Brain microvascular endothelial cell (primary cell): ENCODE results near the gene FMO5.
"Not testable (repeated sequence)": the region's sequence is repeated elsewhere in the genome, so short reads cannot be mapped to it uniquely, and the experiment has no call there.

Experiments used
- DNase-seq: peaks from one replicate; pipeline ENCODE4 v3.0.0-alpha.2; 2020
- H3K27ac ChIP-seq: fragments of 250-450 bp; sonication (Bioruptor Pico); 2 replicates; pipeline ENCODE4 v1.5.1; 2020; ENCODE audit warnings: mild to moderate bottlenecking, moderate library complexity
- H3K27me3 ChIP-seq: fragments of 250-450 bp; sonication (Bioruptor Pico); replicated peaks from 2 replicates; pipeline ENCODE4 v1.5.1; 2020; ENCODE audit warnings: mild to moderate bottlenecking
- H3K36me3 ChIP-seq: fragments of 250-450 bp; sonication (Bioruptor Pico); replicated peaks from 2 replicates; pipeline ENCODE4 v1.5.1; 2020; ENCODE audit warnings: mild to moderate bottlenecking
- H3K4me3 ChIP-seq: 2 replicates; pipeline ENCODE4 v1.5.1; 2011; ENCODE audit warnings: low read depth, mild to moderate bottlenecking, control low read depth, low read length, moderate library complexity
- in situ Hi-C: cut with HindIII; loops from 2 replicates; pipeline ENCODE4 v1.10.0; 2017; ENCODE audit warnings: low sequenced_read_pairs, low pct_ligation_motif_present
- TF ChIP-seq, protein P1 (sequence below): IDR thresholded peaks from 2 replicates; pipeline ENCODE4 v1.5.1; 2011; ENCODE audit warnings: low read depth, mild to moderate bottlenecking, moderate library complexity, low read length, control low read depth, inconsistent platforms; ENCODE audit errors: missing control alignments

The FMO5 gene

DNA sequence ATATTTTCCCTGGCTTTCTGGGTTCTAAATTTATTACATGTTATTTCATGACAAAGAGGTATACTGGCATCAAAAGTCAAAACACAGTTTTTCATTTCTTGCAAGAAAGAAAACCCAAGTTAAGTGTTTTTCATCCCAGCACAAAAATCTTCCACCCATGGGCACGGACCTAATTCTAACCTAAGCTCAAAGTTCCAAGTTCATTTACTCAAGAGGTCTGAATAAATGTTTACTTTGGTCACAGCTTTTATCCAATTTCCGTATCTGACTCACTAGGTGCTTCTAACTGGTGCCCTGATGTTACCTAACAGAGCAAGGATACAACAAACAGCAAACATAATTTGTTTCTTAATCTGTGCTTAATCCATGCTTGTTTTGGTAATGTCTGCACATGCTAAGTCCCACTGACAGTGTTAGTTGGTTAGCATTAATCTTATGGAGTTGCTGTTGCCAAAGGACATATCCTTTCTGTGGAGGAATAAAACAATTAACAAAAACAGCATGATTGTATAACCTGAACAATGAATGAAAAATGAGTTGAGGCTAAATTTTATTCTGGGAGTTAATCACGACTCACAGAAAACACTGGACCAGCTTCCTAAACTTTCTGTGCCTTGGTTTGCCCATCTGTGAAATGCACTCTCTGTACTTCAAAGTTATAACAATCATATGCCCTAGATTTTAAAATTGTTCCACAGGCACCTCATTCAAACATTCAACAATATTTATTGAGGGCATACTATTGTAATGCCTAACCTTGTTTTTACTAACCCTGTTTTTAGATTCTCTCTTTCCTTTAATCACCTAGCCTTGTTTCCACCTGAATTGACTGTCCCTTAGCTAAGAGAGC, 13.1 kb upstream of the FMO5 start:
- TF ChIP-seq, protein P1, sequence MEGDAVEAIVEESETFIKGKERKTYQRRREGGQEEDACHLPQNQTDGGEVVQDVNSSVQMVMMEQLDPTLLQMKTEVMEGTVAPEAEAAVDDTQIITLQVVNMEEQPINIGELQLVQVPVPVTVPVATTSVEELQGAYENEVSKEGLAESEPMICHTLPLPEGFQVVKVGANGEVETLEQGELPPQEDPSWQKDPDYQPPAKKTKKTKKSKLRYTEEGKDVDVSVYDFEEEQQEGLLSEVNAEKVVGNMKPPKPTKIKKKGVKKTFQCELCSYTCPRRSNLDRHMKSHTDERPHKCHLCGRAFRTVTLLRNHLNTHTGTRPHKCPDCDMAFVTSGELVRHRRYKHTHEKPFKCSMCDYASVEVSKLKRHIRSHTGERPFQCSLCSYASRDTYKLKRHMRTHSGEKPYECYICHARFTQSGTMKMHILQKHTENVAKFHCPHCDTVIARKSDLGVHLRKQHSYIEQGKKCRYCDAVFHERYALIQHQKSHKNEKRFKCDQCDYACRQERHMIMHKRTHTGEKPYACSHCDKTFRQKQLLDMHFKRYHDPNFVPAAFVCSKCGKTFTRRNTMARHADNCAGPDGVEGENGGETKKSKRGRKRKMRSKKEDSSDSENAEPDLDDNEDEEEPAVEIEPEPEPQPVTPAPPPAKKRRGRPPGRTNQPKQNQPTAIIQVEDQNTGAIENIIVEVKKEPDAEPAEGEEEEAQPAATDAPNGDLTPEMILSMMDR: no peak
- H3K36me3 ChIP-seq: no peaks in the 10 kb centered on the region
- H3K4me3 ChIP-seq: no peak overlapping the region
- DNase-seq: no peak
- in situ Hi-C loops: no loop called here
- H3K27me3 ChIP-seq: no peaks in the 10 kb centered on the region
- no peak overlapping the region for H3K27ac ChIP-seq

DNA sequence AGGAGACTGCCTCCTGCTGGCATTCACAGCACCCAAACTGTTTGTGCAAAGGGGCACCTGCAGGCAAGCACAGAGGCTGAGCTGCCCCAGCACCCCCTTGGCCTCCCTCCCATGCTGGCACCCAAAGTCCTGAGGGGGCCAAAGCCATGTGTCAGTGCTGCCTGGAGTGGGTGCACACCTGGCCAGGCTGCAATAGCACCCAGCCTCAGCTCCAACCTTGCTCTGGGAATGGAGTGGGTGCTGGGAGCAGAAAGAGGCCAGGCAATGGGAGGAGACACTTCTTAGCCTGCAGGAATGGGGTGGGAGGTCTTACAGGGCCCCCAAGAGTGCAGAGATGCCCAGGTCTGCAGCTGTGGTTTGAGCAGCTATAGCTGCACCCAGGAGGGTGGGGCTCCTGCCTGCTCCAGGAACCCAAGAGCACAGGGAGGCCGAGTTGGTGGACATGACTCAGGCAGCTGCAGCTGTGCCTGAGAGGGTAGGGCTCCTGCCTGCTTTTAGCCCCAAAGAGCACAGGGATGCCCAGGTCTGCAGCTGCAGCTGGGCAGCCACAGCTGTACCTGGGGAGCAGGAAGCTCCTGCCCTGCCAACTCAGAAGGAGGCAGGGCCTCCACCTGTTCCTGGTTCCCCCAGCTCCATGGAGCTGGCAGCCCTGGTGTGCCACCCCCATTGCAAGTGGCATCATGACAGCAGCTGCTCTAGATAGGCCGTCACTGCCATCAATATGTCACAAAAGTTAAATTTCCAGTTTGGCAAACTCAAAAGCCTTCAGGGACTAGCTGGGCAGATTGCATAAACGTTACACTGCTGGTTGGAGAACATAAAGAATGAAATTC, 12.0 kb upstream of the FMO5 start:
- Histone ChIP-seq H3K27ac (no peak overlapping the region), H3K36me3 (no peaks in the 10 kb centered on the region), H3K4me3 (no peak overlapping the region), H3K27me3 (no peaks in the 10 kb centered on the region)
- TF ChIP-seq, protein P1: no peak
- DNase-seq: no peak
- in situ Hi-C loops: no loop called here

DNA sequence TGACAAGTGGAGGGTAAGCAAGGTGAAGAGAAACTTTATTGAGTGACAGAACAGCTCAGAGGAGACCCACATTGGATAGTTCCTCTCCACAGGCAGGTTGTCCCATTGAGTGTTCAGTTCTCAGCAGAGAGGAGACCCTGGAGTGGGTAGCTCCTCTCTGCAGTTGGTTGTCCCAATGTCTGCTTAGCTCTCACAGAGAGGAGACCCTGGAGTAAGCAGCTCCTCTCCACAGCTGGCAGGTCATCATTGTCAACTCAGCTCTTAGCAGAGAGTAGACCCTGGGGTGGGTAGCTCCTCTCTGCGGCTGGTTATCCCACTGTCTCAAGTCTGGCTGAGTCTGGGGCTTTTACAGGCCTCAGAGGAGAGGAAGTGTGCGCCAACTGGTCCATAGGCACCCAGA, 11.3 kb upstream of the FMO5 start:
- in situ Hi-C loops: no loop called here

DNA sequence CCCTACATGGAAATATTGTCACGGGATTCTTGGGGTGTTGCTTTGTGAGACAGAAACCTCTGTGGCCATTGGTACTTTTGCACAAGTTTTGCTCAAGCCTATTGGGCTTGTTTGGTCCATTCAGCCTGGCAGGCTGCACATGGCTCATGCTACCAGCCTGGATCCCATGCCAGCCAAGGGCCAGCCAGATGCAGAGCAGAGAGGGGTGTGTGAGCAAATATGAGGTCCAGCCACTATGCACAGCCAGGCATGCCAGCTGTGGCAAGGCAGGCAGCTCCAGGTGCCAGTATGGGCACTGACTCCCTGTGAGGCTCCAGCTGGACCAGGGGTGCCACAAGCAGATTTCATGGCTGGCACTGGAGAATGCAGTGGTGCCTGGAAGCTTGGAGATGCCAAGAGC, 10.7 kb upstream of the FMO5 start:
- no peaks in the 10 kb centered on the region for H3K27me3 ChIP-seq
- in situ Hi-C loops: no loop called here
- H3K4me3 ChIP-seq: no peak overlapping the region
- H3K36me3 ChIP-seq: no peaks in the 10 kb centered on the region
- no peak overlapping the region for H3K27ac ChIP-seq
- TF ChIP-seq, protein P1: no peak
- DNase-seq: no peak

More for the DNA sequence above, 11.3 kb upstream of the FMO5 start:
- Histone ChIP-seq H3K36me3 (no peaks in the 10 kb centered on the region), H3K27me3 (no peaks in the 10 kb centered on the region), H3K27ac (no peak overlapping the region), H3K4me3 (no peak overlapping the region)
- TF ChIP-seq, protein P1: no peak
- no peak for DNase-seq

DNA sequence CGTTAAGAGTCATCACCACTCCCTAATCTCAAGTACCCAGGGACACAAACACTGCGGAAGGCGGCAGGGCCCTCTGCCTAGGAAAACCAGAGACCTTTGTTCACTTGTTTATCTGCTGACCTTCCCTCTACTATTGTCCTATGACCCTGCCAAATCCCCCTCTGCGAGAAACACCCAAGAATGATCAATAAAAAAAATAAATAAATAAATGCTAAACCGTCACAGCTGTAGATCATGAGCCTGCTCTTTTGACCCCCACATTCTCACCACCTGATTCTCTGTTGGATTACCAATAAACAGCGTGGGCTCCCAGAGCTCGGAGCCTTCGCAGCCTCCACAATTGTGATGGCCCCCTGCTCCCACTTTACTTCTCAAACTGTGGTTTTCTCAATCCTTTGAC, 8.8 kb upstream of the FMO5 start:
- in situ Hi-C loops, H3K27me3 ChIP-seq, H3K27ac ChIP-seq, H3K36me3 ChIP-seq, DNase-seq, H3K4me3 ChIP-seq: not testable (repeated sequence)

DNA sequence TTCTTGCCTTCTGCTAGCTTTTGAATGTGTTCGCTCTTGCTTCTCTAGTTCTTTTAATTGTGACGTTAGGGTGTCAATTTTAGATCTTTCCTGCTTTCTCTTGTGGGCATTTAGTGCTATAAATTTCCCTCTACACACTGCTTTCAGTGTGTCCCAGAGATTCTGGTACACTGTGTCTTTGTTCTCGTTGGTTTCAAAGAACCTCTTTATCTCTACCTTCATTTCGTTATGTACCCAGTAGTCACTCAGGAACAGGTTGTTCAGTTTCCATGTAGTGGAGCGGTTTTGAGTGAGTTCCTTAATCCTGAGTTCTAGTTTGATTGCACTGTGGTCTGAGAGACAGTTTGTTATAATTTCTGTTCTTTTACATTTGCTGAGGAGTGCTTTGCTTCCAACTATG, 5.9 kb upstream of the FMO5 start:
- H3K36me3 ChIP-seq, in situ Hi-C loops, H3K27me3 ChIP-seq, H3K4me3 ChIP-seq, DNase-seq, H3K27ac ChIP-seq: not testable (repeated sequence)
